CD4-positive, alpha-beta T cell treated with Interleukin-15 for 1 hour (primary cell): Measurements from ENCODE around the gene MCC.

ENCODE experiments used
- DNase-seq: peaks from one replicate; pipeline ENCODE4 v3.0.0-alpha.2; 2020

The MCC gene

GRCh38 chr5:113240951-113241726, 247.1 kb downstream of the MCC start:
- DNase-seq = no peak

- DNase-seq = no peak
Observed at GRCh38 chr5:113240032-113240431, 248.2 kb downstream of the MCC start.

GRCh38 chr5:113237893-113238292, 250.4 kb downstream of the MCC start:
- no peak for DNase-seq

- DNase-seq = no peak
Observed at GRCh38 chr5:113236536-113237288, 251.5 kb downstream of the MCC start.

- no peak for DNase-seq
Observed at GRCh38 chr5:113235884-113236283, 252.4 kb downstream of the MCC start.

- DNase-seq = no peak
Observed at GRCh38 chr5:113234546-113234945, 253.7 kb downstream of the MCC start.

- DNase-seq = no peak
Observed at GRCh38 chr5:113233606-113234005, 254.6 kb downstream of the MCC start.

- no peak for DNase-seq
Observed at GRCh38 chr5:113232667-113233066, 255.6 kb downstream of the MCC start.

GRCh38 chr5:113232221-113232620, 256.0 kb downstream of the MCC start:
- DNase-seq = no peak

GRCh38 chr5:113231653-113232000, 256.6 kb downstream of the MCC start:
- DNase-seq = no peak

GRCh38 chr5:113230711-113231652, 257.3 kb downstream of the MCC start:
- no peak for DNase-seq

- DNase-seq = no peak
Observed at GRCh38 chr5:113227798-113228197, 260.5 kb downstream of the MCC start.

- DNase-seq = no peak
Observed at GRCh38 chr5:113226116-113226736, 262.0 kb downstream of the MCC start.

GRCh38 chr5:113225259-113225658, 263.0 kb downstream of the MCC start:
- no peak for DNase-seq

- DNase-seq = no peak
Observed at GRCh38 chr5:113224605-113225065, 263.6 kb downstream of the MCC start.

- no peak for DNase-seq
Observed at GRCh38 chr5:113223831-113224604, 264.2 kb downstream of the MCC start.

- no peak for DNase-seq
Observed at GRCh38 chr5:113223315-113223714, 264.9 kb downstream of the MCC start.

- DNase-seq = no peak
Observed at GRCh38 chr5:113221294-113222176, 266.7 kb downstream of the MCC start.

- DNase-seq = no peak
Observed at GRCh38 chr5:113219695-113220094, 268.6 kb downstream of the MCC start.

- no peak for DNase-seq
Observed at GRCh38 chr5:113218906-113219517, 269.2 kb downstream of the MCC start.
